Right forelimb (tissue), 1 donor: ENCODE results near the gene MRPL43.
A peak's percentile ranks its signal among the peaks of the same experiment; 100 is the strongest.

ENCODE experiments used
- DNase-seq: peaks from one replicate; pipeline ENCODE4 v3.0.0-alpha.2; 2018

Gene MRPL43

GRCh38 chr10:101018600-101019439, 31.5 kb upstream of the MRPL43 start:
- DNase-seq, result peak; percentile 83

GRCh38 chr10:101018118-101018599, 30.9 kb upstream of the MRPL43 start:
- DNase-seq, result no peak

GRCh38 chr10:101016814-101017213, 29.5 kb upstream of the MRPL43 start:
- no peak for DNase-seq

- DNase-seq, result no peak
These were observed 28.3 kb upstream of the MRPL43 start for GRCh38 chr10:101015582-101015973.

GRCh38 chr10:101014966-101015581, 27.8 kb upstream of the MRPL43 start:
- no peak for DNase-seq

GRCh38 chr10:101014230-101014884, 27.1 kb upstream of the MRPL43 start:
- peak; percentile 90 for DNase-seq

- DNase-seq, result no peak
These were observed 26.1 kb upstream of the MRPL43 start for GRCh38 chr10:101013365-101013825.

GRCh38 chr10:101012525-101013364, 25.4 kb upstream of the MRPL43 start:
- peak; percentile 88 for DNase-seq

GRCh38 chr10:101011517-101012423, 24.5 kb upstream of the MRPL43 start:
- no peak for DNase-seq

- no peak for DNase-seq
These were observed 23.0 kb upstream of the MRPL43 start for GRCh38 chr10:101010329-101010728.

- DNase-seq, result no peak
These were observed 21.6 kb upstream of the MRPL43 start for GRCh38 chr10:101008823-101009423.

- no peak for DNase-seq
These were observed 20.9 kb upstream of the MRPL43 start for GRCh38 chr10:101007915-101008822.

GRCh38 chr10:101007099-101007711, 19.9 kb upstream of the MRPL43 start:
- DNase-seq, result no peak

- DNase-seq, result peak; percentile 80
These were observed 19.3 kb upstream of the MRPL43 start for GRCh38 chr10:101006593-101007098.

GRCh38 chr10:101005869-101006567, 18.7 kb upstream of the MRPL43 start:
- DNase-seq, result no peak

GRCh38 chr10:101005361-101005760, 18.1 kb upstream of the MRPL43 start:
- DNase-seq, result no peak

- DNase-seq, result no peak
These were observed 16.4 kb upstream of the MRPL43 start for GRCh38 chr10:101003639-101004206.

- DNase-seq, result no peak
These were observed 15.2 kb upstream of the MRPL43 start for GRCh38 chr10:101002456-101002855.
